ENCODE results near the gene COL16A1.

Gene COL16A1

GRCh38 chr1:31670593-31670964, 33.2 kb downstream of the COL16A1 start:
- TF ChIP-seq CTCF (IDR thresholded peaks at IDR 0.05; ENCODE audit: control insufficient read depth, insufficient read depth, low read depth, low read length, missing control alignments): no peak
- no peak for DNase-seq (ENCODE audit: low read depth)
- no peak overlapping the region for H3K4me3 ChIP-seq (ENCODE audit: control insufficient read depth, low read depth, low read length)

GRCh38 chr1:31669786-31670592, 33.8 kb downstream of the COL16A1 start:
- DNase-seq (ENCODE audit: low read depth): no peak
- no peak overlapping the region for H3K4me3 ChIP-seq (ENCODE audit: control insufficient read depth, low read depth, low read length)
- TF ChIP-seq CTCF (IDR thresholded peaks at IDR 0.05; ENCODE audit: control insufficient read depth, insufficient read depth, low read depth, low read length, missing control alignments): no peak

GRCh38 chr1:31669433-31669785, 34.4 kb downstream of the COL16A1 start:
- H3K4me3 ChIP-seq (ENCODE audit: control insufficient read depth, low read depth, low read length): no peak overlapping the region
- no peak for DNase-seq (ENCODE audit: low read depth)
- TF ChIP-seq CTCF (IDR thresholded peaks at IDR 0.05; ENCODE audit: control insufficient read depth, insufficient read depth, low read depth, low read length, missing control alignments): no peak

- no peak overlapping the region for H3K4me3 ChIP-seq (ENCODE audit: control insufficient read depth, low read depth, low read length)
- no peak for DNase-seq (ENCODE audit: low read depth)
- TF ChIP-seq CTCF (IDR thresholded peaks at IDR 0.05; ENCODE audit: control insufficient read depth, insufficient read depth, low read depth, low read length, missing control alignments): no peak
Measured at GRCh38 chr1:31668303-31668883, 35.4 kb downstream of the COL16A1 start.

GRCh38 chr1:31667065-31667785, 36.6 kb downstream of the COL16A1 start:
- no peak for DNase-seq (ENCODE audit: low read depth)
- TF ChIP-seq CTCF (IDR thresholded peaks at IDR 0.05; ENCODE audit: control insufficient read depth, insufficient read depth, low read depth, low read length, missing control alignments): no peak
- H3K4me3 ChIP-seq (ENCODE audit: control insufficient read depth, low read depth, low read length): no peak overlapping the region

GRCh38 chr1:31666263-31666963, 37.4 kb downstream of the COL16A1 start:
- TF ChIP-seq CTCF (IDR thresholded peaks at IDR 0.05; ENCODE audit: control insufficient read depth, insufficient read depth, low read depth, low read length, missing control alignments): no peak
- no peak for DNase-seq (ENCODE audit: low read depth)
- H3K4me3 ChIP-seq (ENCODE audit: control insufficient read depth, low read depth, low read length): no peak overlapping the region

All from AG09309 (cell line).